GM18517 (cell line): ENCODE data around the gene APOBEC3A.
"Not testable (repeated sequence)": the region's sequence is repeated elsewhere in the genome, so short reads cannot be mapped to it uniquely, and the experiment has no call there.

ENCODE experiments used
- ATAC-seq: cut with Tn5 transposase; IDR thresholded peaks from one replicate; pipeline ENCODE4 v1.9.1; 2021; ENCODE audit warnings: mild to moderate bottlenecking, moderate library complexity; ENCODE audit not compliant: unreplicated experiment

APOBEC3A gene

DNA sequence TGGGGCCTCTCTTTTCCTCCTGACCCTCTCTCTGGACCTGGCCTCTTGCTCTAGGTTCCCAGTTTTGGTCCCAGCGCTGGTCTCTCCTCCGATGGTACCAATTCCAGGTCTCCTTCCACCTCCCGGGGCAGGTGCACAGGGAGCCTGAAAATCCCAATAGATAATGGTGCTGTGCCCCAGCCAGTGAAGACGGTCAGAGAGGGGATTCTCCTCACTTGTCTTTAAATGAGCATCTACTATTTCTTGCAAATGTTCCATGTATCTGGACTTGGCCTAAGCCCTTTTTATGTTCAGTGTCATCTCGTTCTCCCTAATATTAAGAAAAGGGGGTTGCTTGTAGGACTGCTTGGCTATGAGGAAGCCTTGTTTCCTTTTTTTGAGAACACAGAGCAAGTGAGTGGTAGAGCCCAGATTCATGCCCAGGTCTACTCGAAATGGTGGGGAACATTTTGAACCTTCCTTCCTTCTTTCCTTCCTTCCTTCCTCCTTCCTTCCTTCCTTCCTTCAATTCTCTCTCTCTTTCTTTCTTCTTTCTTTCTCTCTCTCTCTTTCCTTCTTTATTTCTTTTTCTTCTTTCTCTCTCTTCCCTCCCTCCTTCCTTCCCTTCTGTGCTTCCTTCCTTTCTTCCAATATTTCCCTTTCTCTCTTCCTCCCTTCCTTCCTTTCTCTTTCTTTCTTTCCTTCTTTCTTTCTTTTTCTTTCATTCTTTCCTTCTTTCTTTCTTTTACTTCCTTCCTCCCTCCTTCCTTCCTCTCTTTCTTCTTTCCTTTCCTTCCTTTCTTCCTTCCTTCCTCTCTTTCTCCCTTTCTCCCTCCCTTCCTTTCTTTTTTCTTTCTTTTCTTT lies 620 bp downstream of the APOBEC3A start:
- no peak for ATAC-seq

DNA sequence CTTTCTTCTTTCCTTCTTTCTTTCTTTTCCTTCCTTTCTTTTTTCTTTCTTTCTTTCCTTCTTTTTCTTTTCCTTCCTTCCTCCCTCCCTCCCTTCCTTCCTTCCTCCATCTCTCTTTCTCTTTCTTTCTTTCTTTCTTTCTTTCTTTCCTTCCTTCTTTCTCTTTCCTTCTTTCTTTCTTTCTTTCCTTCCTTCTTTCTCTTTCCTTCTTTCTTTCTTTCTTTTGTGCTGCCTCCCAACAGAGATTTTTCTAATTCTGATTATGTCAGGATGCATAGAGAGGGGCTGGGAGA lies 1.2 kb downstream of the APOBEC3A start:
- ATAC-seq: not testable (repeated sequence)

DNA sequence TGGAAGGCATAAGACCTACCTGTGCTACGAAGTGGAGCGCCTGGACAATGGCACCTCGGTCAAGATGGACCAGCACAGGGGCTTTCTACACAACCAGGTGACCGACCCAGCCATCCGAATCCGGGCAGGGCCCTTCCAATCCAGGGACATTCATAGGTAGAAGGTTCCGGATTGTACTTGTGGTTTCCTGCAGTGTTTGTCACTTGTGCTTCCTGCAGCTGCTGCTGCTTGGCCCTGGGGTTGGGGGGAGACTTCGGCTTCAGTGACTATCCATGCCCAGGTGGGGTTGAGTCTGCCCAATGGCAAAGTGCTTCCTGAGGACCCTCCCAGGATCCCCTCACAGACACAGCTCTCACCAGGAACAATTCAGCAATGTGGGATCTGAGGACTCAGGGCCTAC lies 2.2 kb downstream of the APOBEC3A start:
- ATAC-seq: no peak

- not testable (repeated sequence) for ATAC-seq
Measured at GRCh38 chr22:38960673-38961072, 3.3 kb downstream of the APOBEC3A start.

DNA sequence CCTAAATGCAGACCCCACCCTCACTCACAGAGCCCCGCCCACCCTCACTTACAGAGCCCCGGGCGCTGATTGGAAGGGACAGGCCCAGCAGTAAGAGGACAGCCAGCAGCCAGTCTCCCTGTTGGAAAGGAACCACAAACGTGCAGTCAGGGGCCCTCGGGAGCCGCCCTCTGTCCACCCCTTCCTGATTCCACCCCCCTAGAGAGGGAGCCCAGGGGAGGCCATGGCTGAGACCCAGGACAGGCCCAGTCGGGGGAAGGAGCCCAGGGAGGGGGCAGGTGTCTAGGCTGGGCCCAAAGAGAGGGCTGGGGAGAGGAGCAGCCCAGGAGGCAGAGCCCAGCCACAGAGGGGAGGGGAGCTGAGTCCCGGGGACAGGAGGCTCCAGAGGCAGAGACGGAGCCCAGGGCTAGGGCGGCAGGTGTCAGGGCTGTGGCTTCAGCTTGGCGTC lies 5.9 kb downstream of the APOBEC3A start:
- not testable (repeated sequence) for ATAC-seq

GRCh38 chr22:38963872-38964271 lies 6.5 kb downstream of the APOBEC3A start:
- no peak for ATAC-seq

DNA sequence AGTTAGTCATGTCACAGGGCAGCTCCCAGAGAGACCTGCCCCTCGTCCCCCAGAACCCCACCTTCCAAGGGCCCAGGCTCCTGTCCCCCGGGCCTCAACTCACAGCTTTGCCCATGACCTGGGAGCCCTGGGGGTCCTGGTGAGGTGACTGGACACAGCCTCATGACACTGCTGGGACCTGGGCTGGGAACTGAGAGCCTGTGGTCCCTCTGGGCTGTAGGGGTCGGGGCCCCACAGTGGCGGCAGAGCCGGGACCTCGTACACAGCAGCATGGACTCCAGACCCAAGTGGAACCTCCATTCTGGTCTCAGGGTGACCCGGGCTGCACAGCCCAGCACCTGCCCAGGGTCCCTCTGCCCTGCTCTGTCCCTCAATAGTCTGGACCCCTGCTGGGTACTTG lies 6.9 kb downstream of the APOBEC3A start:
- no peak for ATAC-seq

GRCh38 chr22:38964989-38965388 lies 7.6 kb downstream of the APOBEC3A start:
- ATAC-seq: no peak

DNA sequence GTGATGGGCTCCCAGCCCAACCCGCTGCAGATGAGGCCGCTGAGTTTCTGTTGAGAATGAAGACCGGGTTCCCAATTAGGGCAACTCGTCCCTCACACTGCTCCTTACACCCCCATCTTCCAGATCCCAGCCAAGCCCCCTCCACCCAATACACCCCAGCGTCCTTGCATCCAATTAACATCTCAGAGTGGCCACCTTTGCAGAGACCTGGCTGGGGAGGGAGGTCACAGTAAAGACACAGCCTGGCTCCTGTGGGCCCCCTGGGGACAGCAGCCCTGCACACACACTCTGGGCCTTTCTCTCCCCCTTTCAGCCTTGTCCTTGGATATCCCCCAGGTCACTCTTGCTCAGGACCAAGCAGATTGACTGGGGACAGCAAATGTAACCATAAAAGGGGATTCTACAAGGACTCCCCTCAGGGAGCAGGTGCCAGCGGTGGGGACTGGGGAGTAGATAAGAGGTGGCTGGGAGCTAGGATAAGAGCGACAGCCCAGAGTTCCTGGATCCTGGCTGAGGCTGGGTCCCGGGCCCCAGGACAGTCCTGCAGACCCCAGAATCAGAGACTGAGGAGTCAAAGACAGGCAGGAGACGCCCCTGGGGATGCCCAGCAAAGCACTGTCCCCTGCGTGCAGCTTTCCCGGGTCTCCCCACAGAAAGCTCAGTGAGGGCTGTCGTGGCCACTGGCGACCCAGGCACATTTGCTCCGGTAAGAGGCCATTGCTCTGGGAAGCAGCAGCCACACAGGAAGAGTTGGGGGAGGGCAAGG lies 8.4 kb downstream of the APOBEC3A start:
- ATAC-seq: no peak

- no peak for ATAC-seq
Measured at GRCh38 chr22:38966380-38966702, 8.9 kb downstream of the APOBEC3A start.

- no peak for ATAC-seq
Measured at GRCh38 chr22:38966942-38967341, 9.5 kb downstream of the APOBEC3A start.

GRCh38 chr22:38967451-38968450 lies 10.3 kb downstream of the APOBEC3A start:
- ATAC-seq: no peak

DNA sequence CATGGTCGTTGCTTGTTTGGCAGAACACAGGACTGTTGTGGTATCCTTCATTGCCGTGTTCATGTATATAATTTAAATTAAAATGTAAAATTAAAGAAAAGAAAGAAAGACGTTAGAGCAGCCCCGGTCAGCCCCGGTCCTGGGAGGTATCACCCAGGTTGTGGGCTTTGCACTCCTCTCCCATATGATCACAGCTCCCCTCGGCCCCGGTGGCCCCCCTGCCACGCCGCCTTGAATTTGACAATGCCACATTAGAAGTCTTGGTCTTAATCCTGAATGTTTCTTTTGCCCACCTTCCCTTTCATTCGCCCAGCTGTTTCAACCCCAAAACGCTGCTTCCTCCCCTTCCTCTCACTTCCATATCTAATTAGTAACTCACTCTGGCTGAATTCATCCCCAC lies 11.4 kb downstream of the APOBEC3A start:
- ATAC-seq: no peak

GRCh38 chr22:38970551-38970950 lies 13.1 kb downstream of the APOBEC3A start:
- no peak for ATAC-seq

DNA sequence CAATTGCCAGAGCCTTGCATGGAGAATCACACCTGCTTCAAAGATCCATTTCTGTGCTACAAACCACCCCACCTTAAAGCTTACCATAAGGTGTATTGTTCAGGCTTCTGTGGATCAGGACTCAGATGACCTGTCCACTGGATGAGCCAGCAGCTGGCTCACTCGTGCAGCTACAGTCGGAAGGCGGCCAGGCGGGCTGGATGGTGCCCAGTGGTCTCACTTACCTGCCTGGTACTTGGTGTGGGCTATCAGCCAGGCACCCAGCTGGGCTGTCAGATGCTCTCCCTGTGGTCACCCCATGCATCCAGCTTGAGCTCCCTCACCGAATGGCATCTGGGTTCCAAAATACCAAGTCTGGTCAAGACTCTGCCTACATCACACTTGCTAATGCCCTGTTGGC lies 13.8 kb downstream of the APOBEC3A start:
- ATAC-seq: no peak

GRCh38 chr22:38971791-38972190 lies 14.4 kb downstream of the APOBEC3A start:
- no peak for ATAC-seq

- ATAC-seq: no peak
Measured at GRCh38 chr22:38972558-38972957, 15.1 kb downstream of the APOBEC3A start.

DNA sequence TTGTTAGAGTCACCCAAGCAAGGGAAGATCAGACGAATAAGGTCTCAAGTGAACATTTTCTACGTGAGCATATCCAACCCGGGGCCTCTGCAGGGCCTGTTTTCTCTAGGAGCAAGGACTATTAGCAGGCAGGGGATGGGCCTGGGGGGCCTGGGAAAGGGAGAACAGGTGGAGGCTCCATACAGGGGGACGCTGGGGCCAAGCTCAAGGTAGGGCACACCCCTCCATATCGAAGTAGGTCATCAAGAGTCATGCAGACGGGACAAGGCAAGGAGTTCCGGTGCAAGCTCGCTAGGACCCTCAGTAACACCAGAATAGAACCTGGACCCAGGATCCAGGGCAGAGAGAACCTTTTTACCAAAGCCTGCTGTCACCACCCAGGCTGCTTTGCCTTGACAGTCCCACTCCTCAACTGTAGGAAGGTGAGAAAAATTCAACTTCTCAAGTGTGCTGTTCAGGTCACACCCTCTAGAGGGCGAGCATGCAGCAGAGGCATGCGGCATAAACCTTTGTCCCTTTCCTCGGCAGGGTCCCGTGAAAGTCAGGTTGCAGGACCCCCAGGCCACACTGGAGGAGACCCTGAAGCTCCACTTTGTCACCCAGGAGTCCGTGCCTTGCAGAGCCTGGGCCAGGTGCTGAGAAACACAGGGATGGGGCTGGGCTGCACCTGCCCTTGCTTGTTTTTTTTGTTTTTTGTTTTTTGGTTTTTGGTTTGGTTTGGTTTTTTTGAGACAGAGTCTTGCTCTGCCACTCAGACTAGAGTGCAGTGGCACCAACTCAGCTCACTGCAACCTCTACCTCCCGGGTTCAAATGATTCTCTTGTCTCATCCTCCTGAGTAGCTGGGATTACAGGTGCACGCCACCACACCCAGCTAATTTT lies 16.1 kb downstream of the APOBEC3A start:
- no peak for ATAC-seq

DNA sequence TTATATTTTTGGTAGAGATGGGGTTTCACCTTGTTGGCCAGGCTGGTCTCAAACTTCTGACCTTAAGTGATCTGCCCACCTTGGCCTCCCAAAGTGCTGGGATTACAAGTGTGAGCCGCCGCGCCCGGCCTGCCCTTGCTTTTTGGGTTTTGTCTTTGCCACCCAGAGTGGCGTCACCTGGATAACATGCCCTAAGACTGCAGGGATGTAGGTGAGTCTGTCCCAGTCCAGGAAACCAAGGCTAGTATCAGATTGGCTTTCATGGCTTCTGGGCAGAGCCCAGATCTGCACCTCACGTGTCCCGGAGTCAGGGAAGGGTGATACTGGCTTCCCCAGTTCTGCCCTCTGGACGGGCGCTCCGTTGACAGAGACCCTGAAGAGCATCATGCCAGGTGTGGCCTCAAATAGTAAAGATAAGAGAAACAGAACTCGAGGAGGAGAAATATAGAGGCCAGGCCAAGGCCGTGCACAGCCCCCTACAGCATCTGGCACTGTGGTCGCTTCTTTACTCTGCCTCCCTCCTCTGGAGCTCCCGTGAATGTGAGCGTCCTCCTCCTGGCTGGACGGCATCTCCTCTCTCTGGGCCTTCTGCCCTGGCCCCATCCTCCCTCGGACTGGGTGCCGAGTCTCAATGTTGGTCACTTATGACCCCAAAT lies 16.9 kb downstream of the APOBEC3A start:
- no peak for ATAC-seq

DNA sequence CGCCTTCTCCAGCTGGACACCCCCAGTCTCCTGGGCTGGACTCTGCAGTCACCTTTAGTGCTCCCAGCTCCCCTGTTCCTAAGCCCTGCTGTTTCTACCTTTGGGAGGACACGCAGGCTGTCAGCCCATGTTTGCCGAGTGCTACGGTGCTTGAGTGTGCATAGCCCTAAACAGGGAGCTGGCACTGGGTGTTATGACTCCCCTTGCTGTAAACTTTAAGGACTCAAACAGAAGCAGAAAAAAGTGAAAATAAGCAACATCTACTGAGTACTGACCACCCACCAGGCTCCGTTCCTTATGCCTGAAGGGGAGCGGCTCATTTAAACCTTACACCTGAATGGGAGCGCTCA lies 17.4 kb downstream of the APOBEC3A start:
- no peak for ATAC-seq
